GM12878 (cell line): ENCODE measurements around the gene SLCO4A1. TPM values are rescaled to one million over a fixed set of nuclear protein-coding genes. Genes with fewer than 3 reads are reported as not detected.

Experiments used
- LARP7 ChIP-seq: fragments of 450-650 bp; IDR thresholded peaks from 2 replicates; pipeline ENCODE4 v1.6.1; 2017; ENCODE audit warnings: mild to moderate bottlenecking
- MAX ChIP-seq: IDR thresholded peaks from 2 replicates; pipeline ENCODE4 v1.6.1; 2012; ENCODE audit warnings: low read depth, low read length, improper control_type of control experiment
- RELA ChIP-seq: fragments of 450-650 bp; IDR thresholded peaks from 2 replicates; pipeline ENCODE4 v1.8.0; 2014; ENCODE audit warnings: borderline replicate concordance; ENCODE audit not compliant: partially characterized antibody
- SKIL ChIP-seq: fragments of 450-650 bp; IDR thresholded peaks from 2 replicates; pipeline ENCODE4 v1.6.1; 2017; ENCODE audit warnings: mild to moderate bottlenecking, low read depth, inconsistent platforms; ENCODE audit not compliant: poor library complexity, severe bottlenecking
- SMAD1 ChIP-seq: fragments of 450-650 bp; IDR thresholded peaks from 2 replicates; pipeline ENCODE4 v1.6.1; 2018; ENCODE audit warnings: mild to moderate bottlenecking, low read depth; ENCODE audit not compliant: partially characterized antibody
- SMARCA5 ChIP-seq: fragments of 450-650 bp; IDR thresholded peaks from 2 replicates; pipeline ENCODE4 v1.6.1; 2017; ENCODE audit warnings: mild to moderate bottlenecking
- SREBF1 ChIP-seq: IDR thresholded peaks from 2 replicates; pipeline ENCODE4 v1.6.1; 2012; ENCODE audit warnings: mild to moderate bottlenecking, low read length
- ZNF687 ChIP-seq: fragments of 450-650 bp; IDR thresholded peaks from 2 replicates; pipeline ENCODE4 v1.6.1; 2017; ENCODE audit warnings: mild to moderate bottlenecking, moderate library complexity
- polyA plus RNA-seq, 11 experiments: library from polyadenylated mRNA; depleted of rRNA in 4 of 11; unstranded in 6 of 11; stranded (reverse) in 5 of 11; fragments of >200 nt; fragmentation: Nextera tagmentation in 4 of 11; fragmentation: Illumina TruSeq in 1 of 11; extraction: Ambion mirVana in 4 of 11; extraction: Trizol in 1 of 11; gene quantifications; 1 replicate in 1 of 11; 2 replicates in 10 of 11; pipeline versions ENCODE4 v1.2.1 to v1.2.3, GENCODE V29; 2011 to 2016; ENCODE audit warnings: inconsistent platforms in 2 of 11, missing spikeins in 2 of 11, low read depth in 1 of 11
- total RNA-seq, 4 experiments: library from RNA; depleted of rRNA in 3 of 4; stranded (reverse); fragments of >200 nt in 3 of 4; fragmentation: Illumina TruSeq in 1 of 4; extraction: Trizol in 1 of 4; gene quantifications; 2 replicates each; pipeline versions ENCODE4 v1.2.1 to v1.2.3, GENCODE V29; 2013 to 2021
- TF ChIP-seq, protein P1 (sequence below): IDR thresholded peaks from 2 replicates; pipeline ENCODE4 v1.6.1; 2011; ENCODE audit warnings: borderline replicate concordance, low read depth, mild to moderate bottlenecking, moderate library complexity, low read length; ENCODE audit not compliant: insufficient read depth, poor library complexity, severe bottlenecking

Gene SLCO4A1
- total and polyA plus RNA-seq, 10 of the 15 experiments (the other 5 are each of a cell fraction or from before 2014, with no cell fraction given): 2.1 to 30.7 (median 12.0) TPM

- TF ChIP-seq, protein P1, sequence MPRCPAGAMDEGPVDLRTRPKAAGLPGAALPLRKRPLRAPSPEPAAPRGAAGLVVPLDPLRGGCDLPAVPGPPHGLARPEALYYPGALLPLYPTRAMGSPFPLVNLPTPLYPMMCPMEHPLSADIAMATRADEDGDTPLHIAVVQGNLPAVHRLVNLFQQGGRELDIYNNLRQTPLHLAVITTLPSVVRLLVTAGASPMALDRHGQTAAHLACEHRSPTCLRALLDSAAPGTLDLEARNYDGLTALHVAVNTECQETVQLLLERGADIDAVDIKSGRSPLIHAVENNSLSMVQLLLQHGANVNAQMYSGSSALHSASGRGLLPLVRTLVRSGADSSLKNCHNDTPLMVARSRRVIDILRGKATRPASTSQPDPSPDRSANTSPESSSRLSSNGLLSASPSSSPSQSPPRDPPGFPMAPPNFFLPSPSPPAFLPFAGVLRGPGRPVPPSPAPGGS: no peak
- peak; percentile 28 for TF ChIP-seq RELA
- peak; percentile 65 for TF ChIP-seq LARP7
- peak; percentile 49; the same call in 1 of the 2 replicates for TF ChIP-seq MAX
- TF ChIP-seq SMAD1: no peak
- peak; percentile 52 for TF ChIP-seq SMARCA5
- TF ChIP-seq SKIL: no peak
- peak; percentile 66 for TF ChIP-seq ZNF687
- TF ChIP-seq SREBF1: no peak
Observed at GRCh38 chr20:62623488-62624324, 18.6 kb upstream of the SLCO4A1 start (continued).
